Progenitor cell of endocrine pancreas (in vitro differentiated cells): ENCODE data around the gene PDIK1L. TPM values are rescaled to one million over a fixed set of nuclear protein-coding genes. Genes with fewer than 3 reads are reported as not detected.

Experiments
- DNase-seq: peaks from one replicate; pipeline ENCODE4 v3.0.0; 2021; ENCODE audit warnings: low spot score; ENCODE audit not compliant: unreplicated experiment
- H3K27ac Mint-ChIP-seq: 2 replicates; pipeline ENCODE4 v1.8.0; 2021; ENCODE audit warnings: mild to moderate bottlenecking, moderate library complexity, mixed read lengths
- H3K27me3 Mint-ChIP-seq: 2 replicates; pipeline ENCODE4 v1.8.0; 2021; ENCODE audit warnings: mixed read lengths
- H3K36me3 Mint-ChIP-seq: 2 replicates; pipeline ENCODE4 v1.8.0; 2022; ENCODE audit warnings: mixed read lengths; ENCODE audit not compliant: insufficient read depth
- H3K4me1 Mint-ChIP-seq: 2 replicates; pipeline ENCODE4 v1.8.0; 2021; ENCODE audit warnings: low read depth, mixed read lengths
- H3K4me3 Mint-ChIP-seq: 2 replicates; pipeline ENCODE4 v1.8.0; 2021; ENCODE audit warnings: low read depth, mild to moderate bottlenecking, moderate library complexity, mixed read lengths
- H3K9me3 Mint-ChIP-seq: 2 replicates; pipeline ENCODE4 v1.8.0; 2021; ENCODE audit warnings: low read depth, mixed read lengths
- total RNA-seq: library from RNA; stranded (reverse); gene quantifications from 2 replicates; pipeline ENCODE4 v1.2.1, GENCODE V29; 2021
- TF ChIP-seq, protein P1 (sequence below): fragments of 200-600 bp; sonication (generic); IDR thresholded peaks from one replicate; pipeline ENCODE4 v1.5.0; 2021; ENCODE audit warnings: antibody characterized with exemption, mild to moderate bottlenecking; ENCODE audit not compliant: unreplicated experiment

Gene PDIK1L
- total RNA-seq, 1 donor from 2014 or later, result 15.2 TPM

GRCh38 chr1:26124418-26125331 is 13.1 kb downstream of the PDIK1L start:
- Mint-ChIP-seq H3K27ac (no peak overlapping the region), H3K36me3 (peaks cover 8% of the 10 kb centered on the region), H3K27me3 (peaks cover 12% of the 10 kb centered on the region), H3K4me3 (no peak overlapping the region), H3K4me1 (peaks cover 4% of the 10 kb centered on the region), H3K9me3 (no peaks in the 10 kb centered on the region)
- DNase-seq, result no peak
- TF ChIP-seq, protein P1, sequence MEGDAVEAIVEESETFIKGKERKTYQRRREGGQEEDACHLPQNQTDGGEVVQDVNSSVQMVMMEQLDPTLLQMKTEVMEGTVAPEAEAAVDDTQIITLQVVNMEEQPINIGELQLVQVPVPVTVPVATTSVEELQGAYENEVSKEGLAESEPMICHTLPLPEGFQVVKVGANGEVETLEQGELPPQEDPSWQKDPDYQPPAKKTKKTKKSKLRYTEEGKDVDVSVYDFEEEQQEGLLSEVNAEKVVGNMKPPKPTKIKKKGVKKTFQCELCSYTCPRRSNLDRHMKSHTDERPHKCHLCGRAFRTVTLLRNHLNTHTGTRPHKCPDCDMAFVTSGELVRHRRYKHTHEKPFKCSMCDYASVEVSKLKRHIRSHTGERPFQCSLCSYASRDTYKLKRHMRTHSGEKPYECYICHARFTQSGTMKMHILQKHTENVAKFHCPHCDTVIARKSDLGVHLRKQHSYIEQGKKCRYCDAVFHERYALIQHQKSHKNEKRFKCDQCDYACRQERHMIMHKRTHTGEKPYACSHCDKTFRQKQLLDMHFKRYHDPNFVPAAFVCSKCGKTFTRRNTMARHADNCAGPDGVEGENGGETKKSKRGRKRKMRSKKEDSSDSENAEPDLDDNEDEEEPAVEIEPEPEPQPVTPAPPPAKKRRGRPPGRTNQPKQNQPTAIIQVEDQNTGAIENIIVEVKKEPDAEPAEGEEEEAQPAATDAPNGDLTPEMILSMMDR, result no peak

GRCh38 chr1:26125382-26125781 is 13.8 kb downstream of the PDIK1L start:
- Mint-ChIP-seq H3K27ac (no peak overlapping the region), H3K4me3 (no peak overlapping the region), H3K9me3 (no peaks in the 10 kb centered on the region), H3K27me3 (peaks cover 12% of the 10 kb centered on the region), H3K4me1 (peaks cover 4% of the 10 kb centered on the region), H3K36me3 (peaks cover 8% of the 10 kb centered on the region)
- no peak for DNase-seq
- TF ChIP-seq, protein P1, result no peak

DNA sequence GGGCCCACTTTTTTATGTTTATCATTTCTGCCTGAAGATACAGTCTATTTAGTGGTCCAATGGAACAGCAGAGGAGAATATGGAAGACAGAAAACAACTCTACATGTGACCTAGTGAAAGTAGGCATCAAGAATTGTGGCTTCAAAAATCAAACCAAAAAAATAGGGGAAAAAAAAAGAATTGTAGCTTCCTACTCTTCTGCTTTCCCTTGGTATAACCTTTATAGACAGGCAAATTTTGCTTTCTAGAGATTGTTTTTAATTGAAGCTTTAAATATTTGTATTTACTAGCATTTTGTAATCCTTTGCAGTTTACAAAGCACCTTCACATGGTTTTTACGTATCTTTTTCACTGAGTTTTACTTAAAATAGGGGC is 14.3 kb downstream of the PDIK1L start:
- no peak overlapping the region for H3K27ac Mint-ChIP-seq
- TF ChIP-seq, protein P1, result no peak
- H3K9me3 Mint-ChIP-seq, result no peaks in the 10 kb centered on the region
- peaks cover 4% of the 10 kb centered on the region for H3K4me1 Mint-ChIP-seq
- H3K36me3 Mint-ChIP-seq, result peaks cover 8% of the 10 kb centered on the region
- H3K4me3 Mint-ChIP-seq, result no peak overlapping the region
- DNase-seq, result no peak
- H3K27me3 Mint-ChIP-seq, result peaks cover 12% of the 10 kb centered on the region

GRCh38 chr1:26126321-26127084 is 14.9 kb downstream of the PDIK1L start:
- TF ChIP-seq, protein P1, result no peak
- Mint-ChIP-seq H3K36me3 (peaks cover 8% of the 10 kb centered on the region), H3K27ac (no peak overlapping the region), H3K4me1 (peaks cover 4% of the 10 kb centered on the region), H3K9me3 (no peaks in the 10 kb centered on the region), H3K27me3 (peaks cover 12% of the 10 kb centered on the region), H3K4me3 (no peak overlapping the region)
- DNase-seq, result no peak
